Esophagus (tissue), 2 donors: ENCODE results near the gene CERS5. TPM values are rescaled to one million over a fixed set of nuclear protein-coding genes. Genes with fewer than 3 reads are reported as not detected.
"Not testable (repeated sequence)": the region's sequence is repeated elsewhere in the genome, so short reads cannot be mapped to it uniquely, and the experiment has no call there.

Experiments
- H3K27ac ChIP-seq, 2 donors: one replicate each; pipeline ENCODE4 v1.5.1; 2013; ENCODE audit warnings: low read depth in 2 of 2, mild to moderate bottlenecking in 2 of 2, inconsistent platforms in 1 of 2, low read length in 1 of 2, moderate library complexity in 1 of 2
- H3K27me3 ChIP-seq, 2 donors: one replicate each; pipeline ENCODE4 v1.6.1; 2013; ENCODE audit warnings: low read length in 2 of 2, control low read depth in 1 of 2, mild to moderate bottlenecking in 1 of 2; ENCODE audit not compliant: insufficient read depth in 2 of 2, control insufficient read depth in 1 of 2
- H3K36me3 ChIP-seq, 2 donors: one replicate each; pipeline ENCODE4 v1.6.1; 2013; ENCODE audit warnings: low read length in 1 of 2; ENCODE audit not compliant: control insufficient read depth in 2 of 2, insufficient read depth in 2 of 2
- H3K4me1 ChIP-seq, 2 donors: one replicate each; pipeline ENCODE4 v1.6.1; 2013; ENCODE audit warnings: low read length in 1 of 2; ENCODE audit not compliant: control insufficient read depth in 2 of 2, insufficient read depth in 2 of 2
- H3K4me3 ChIP-seq, 2 donors: one replicate each; pipeline ENCODE4 v1.5.1; 2013; ENCODE audit warnings: low read length in 2 of 2, mild to moderate bottlenecking in 2 of 2, low read depth in 1 of 2, moderate library complexity in 1 of 2
- H3K9me3 ChIP-seq, 2 donors: one replicate each; pipeline ENCODE4 v1.6.1; 2013; ENCODE audit warnings: mild to moderate bottlenecking in 2 of 2, low read depth in 1 of 2, low read length in 1 of 2, moderate library complexity in 1 of 2; ENCODE audit not compliant: control insufficient read depth in 2 of 2, insufficient read depth in 1 of 2
- WGBS, 2 donors: extraction: QIAGEN DNeasy Blood & Tissue Kit; methylation state at CpG; one replicate each; pipeline ENCODE4 v1.1.7; 2013; 5-methylcytosine and 5-hydroxymethylcytosine counted together
- polyA plus RNA-seq, 2 donors: library from polyadenylated mRNA; stranded (reverse); fragments of 200-250 nt; gene quantifications; one replicate each; pipeline ENCODE4 v1.2.3, GENCODE V29; 2013
- donor health status: healthy with polysubstance abuse.
- donor health status: Bipolar disorder and iron deficiency.

The CERS5 gene
- polyA plus RNA-seq, 2 donors: 21.0 to 41.3 TPM

- no peak overlapping the region for H3K4me3 ChIP-seq
- no peak overlapping the region for H3K27ac ChIP-seq
- H3K4me1 ChIP-seq: no peaks in the 10 kb centered on the region
- H3K36me3 ChIP-seq: peaks cover 14 to 20% of the 10 kb centered on the region in 2 donors
- no peaks in the 10 kb centered on the region for H3K9me3 ChIP-seq
- H3K27me3 ChIP-seq: no peaks in the 10 kb centered on the region
- 85 to 86% methylated on average over 9 of the region's 9 CpGs for WGBS, 2 donors
Measured at GRCh38 chr12:50087151-50087550, 80.0 kb downstream of the CERS5 start.

GRCh38 chr12:50086148-50086547 is 81.0 kb downstream of the CERS5 start:
- Histone ChIP-seq H3K4me3 (peak overlapping the region in 1 of 2 donors; percentile 69), H3K27ac (peak overlapping the region in 1 of 2 donors; percentile 34), H3K27me3 (no peaks in the 10 kb centered on the region), H3K36me3 (peaks cover 14 to 16% of the 10 kb centered on the region in 2 donors), H3K9me3 (no peaks in the 10 kb centered on the region), H3K4me1 (no peaks in the 10 kb centered on the region)
- WGBS, 2 donors: 51 to 59% methylated on average over 5 of the region's 5 CpGs

GRCh38 chr12:50085615-50086072 is 81.5 kb downstream of the CERS5 start:
- H3K9me3 ChIP-seq: no peaks in the 10 kb centered on the region
- H3K36me3 ChIP-seq: peaks cover 14% of the 10 kb centered on the region in 2 donors
- no peaks in the 10 kb centered on the region for H3K4me1 ChIP-seq
- H3K27ac ChIP-seq: peak overlapping the region; percentile 88 to 92
- WGBS, 2 donors: 7 to 9% methylated on average over 8 of the region's 8 CpGs
- H3K4me3 ChIP-seq: peak overlapping the region; percentile 22 to 69
- no peaks in the 10 kb centered on the region for H3K27me3 ChIP-seq

GRCh38 chr12:50084775-50085614 is 82.2 kb downstream of the CERS5 start, which contains the start of gene SMARCD1:
Gene SMARCD1, plus strand, starts transcription at chr12:50085342. Its CDS starts 28 bp downstream, at chr12:50085370.
- 1% methylated on average over 53 to 69 of the region's 69 CpGs for WGBS, 2 donors
- Histone ChIP-seq H3K4me1 (no peaks in the 10 kb centered on the region), H3K36me3 (peaks cover 10% of the 10 kb centered on the region in 2 donors), H3K27me3 (no peaks in the 10 kb centered on the region), H3K27ac (peak within 1 kb of the TSS; percentile 88 to 92), H3K4me3 (peak within 1 kb of the TSS; percentile 62 to 69), H3K9me3 (no peaks in the 10 kb centered on the region)

- H3K4me3 ChIP-seq: peak overlapping the region; percentile 62 to 69
- peak overlapping the region; percentile 88 to 92 for H3K27ac ChIP-seq
- not testable (repeated sequence) for H3K9me3 ChIP-seq, H3K27me3 ChIP-seq, H3K4me1 ChIP-seq, H3K36me3 ChIP-seq
- WGBS, 2 donors: 35 to 45% methylated on average over 7 of the region's 7 CpGs
Measured at GRCh38 chr12:50084409-50084774, 82.8 kb downstream of the CERS5 start.

GRCh38 chr12:50083301-50083700 is 83.9 kb downstream of the CERS5 start:
- H3K27ac ChIP-seq: no peak overlapping the region
- 90 to 95% methylated on average over 1 of the region's 1 CpG for WGBS, 2 donors

GRCh38 chr12:50082644-50083043 is 84.5 kb downstream of the CERS5 start:
- Histone ChIP-seq H3K4me1 (no peaks in the 10 kb centered on the region), H3K4me3 (no peak overlapping the region), H3K9me3 (no peaks in the 10 kb centered on the region), H3K36me3 (peaks cover 6 to 7% of the 10 kb centered on the region in 2 donors), H3K27ac (no peak overlapping the region), H3K27me3 (no peaks in the 10 kb centered on the region)
- 73 to 82% methylated on average over 7 of the region's 7 CpGs for WGBS, 2 donors

More at GRCh38 chr12:50083301-50083700, 83.9 kb downstream of the CERS5 start:
- no peaks in the 10 kb centered on the region for H3K4me1 ChIP-seq
- peaks cover 6 to 7% of the 10 kb centered on the region in 2 donors for H3K36me3 ChIP-seq
- no peaks in the 10 kb centered on the region for H3K9me3 ChIP-seq
- no peaks in the 10 kb centered on the region for H3K27me3 ChIP-seq
- H3K4me3 ChIP-seq: no peak overlapping the region

GRCh38 chr12:50081096-50081808 is 85.9 kb downstream of the CERS5 start:
- no peaks in the 10 kb centered on the region for H3K9me3 ChIP-seq
- H3K36me3 ChIP-seq: no peaks in the 10 kb centered on the region
- no peaks in the 10 kb centered on the region for H3K27me3 ChIP-seq
- H3K4me3 ChIP-seq: no peak overlapping the region
- no peaks in the 10 kb centered on the region for H3K4me1 ChIP-seq
- no peak overlapping the region for H3K27ac ChIP-seq
- WGBS, 2 donors: 41 to 47% methylated on average over 42 to 46 of the region's 46 CpGs

- H3K36me3 ChIP-seq: no peaks in the 10 kb centered on the region
- no peak overlapping the region for H3K27ac ChIP-seq
- H3K4me3 ChIP-seq: no peak overlapping the region
- H3K4me1 ChIP-seq: no peaks in the 10 kb centered on the region
- no peaks in the 10 kb centered on the region for H3K27me3 ChIP-seq
- WGBS, 2 donors: 92 to 93% methylated on average over 5 of the region's 5 CpGs
- no peaks in the 10 kb centered on the region for H3K9me3 ChIP-seq
Measured at GRCh38 chr12:50079771-50080170, 87.4 kb downstream of the CERS5 start.
